Stimulated activated CD4-positive, alpha-beta T cell treated with anti-CD3 and anti-CD28 coated beads, Interleukin-12 subunit alpha, Interleukin-12 subunit beta, amount 100 ng/mL, for 24 hours (primary cell): Measurements from ENCODE around the gene FOXD3.

Experiments
- DNase-seq, 2 experiments: peaks; one replicate each; pipeline ENCODE4 v3.0.0-alpha.2; 2020; ENCODE audit warnings: low read depth in 2 of 2

The FOXD3 gene

DNA sequence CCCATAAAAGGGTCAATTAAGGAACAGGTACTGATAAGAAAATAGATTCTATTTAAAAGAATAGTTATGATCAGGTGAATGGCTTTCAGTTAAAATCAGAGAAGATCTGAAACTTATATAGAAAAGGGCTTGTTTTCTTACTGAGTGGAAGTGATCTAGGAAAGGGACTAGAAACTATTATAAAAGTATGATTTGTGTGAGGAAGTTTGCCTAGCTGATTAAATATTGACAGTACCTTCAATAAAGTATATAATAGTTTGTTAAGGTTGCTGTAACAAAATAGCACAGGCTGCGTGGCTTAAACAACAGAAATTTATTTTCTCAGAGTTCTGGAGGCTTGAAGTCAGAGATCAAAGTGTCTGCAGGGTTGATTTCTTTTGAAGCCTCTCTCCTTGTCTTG is 39.7 kb downstream of the FOXD3 start:
- no peak for DNase-seq

GRCh38 chr1:63362578-63362977 is 40.2 kb downstream of the FOXD3 start:
- no peak for DNase-seq

DNA sequence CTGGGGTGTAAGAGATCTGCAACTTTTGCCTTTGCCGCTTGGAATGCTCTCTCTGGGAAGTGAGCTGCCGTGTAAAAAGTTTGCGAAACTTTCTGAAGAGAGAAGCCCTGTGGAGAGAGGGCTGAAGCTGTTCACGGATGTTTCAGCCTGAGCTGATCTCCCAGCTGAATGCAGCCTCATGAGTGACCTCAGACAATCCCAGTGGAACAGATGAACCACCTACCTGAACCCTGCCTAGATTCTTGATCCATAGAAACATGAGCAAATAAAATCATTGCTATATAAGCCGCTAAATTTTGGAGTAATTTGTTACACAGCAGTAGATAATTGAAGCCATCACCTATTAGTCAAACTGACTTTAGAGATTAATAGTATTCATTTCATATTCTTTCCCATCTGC is 40.6 kb downstream of the FOXD3 start:
- DNase-seq = no peak

DNA sequence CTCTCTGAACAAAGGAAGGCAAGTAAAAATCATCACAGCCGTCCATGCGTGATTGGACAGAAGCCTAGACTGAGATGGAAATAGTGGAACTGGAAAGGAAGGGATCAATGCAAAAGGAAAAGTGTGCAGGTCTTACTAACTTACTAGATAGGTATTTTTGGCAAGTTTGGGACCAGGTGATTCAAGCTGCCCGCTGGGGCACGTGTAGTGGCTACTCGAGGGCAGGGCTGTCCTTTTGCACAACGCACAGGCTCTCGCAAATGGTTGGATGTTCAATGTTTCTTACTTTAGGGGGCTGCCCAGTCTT is 44.5 kb downstream of the FOXD3 start:
- DNase-seq = no peak

DNA sequence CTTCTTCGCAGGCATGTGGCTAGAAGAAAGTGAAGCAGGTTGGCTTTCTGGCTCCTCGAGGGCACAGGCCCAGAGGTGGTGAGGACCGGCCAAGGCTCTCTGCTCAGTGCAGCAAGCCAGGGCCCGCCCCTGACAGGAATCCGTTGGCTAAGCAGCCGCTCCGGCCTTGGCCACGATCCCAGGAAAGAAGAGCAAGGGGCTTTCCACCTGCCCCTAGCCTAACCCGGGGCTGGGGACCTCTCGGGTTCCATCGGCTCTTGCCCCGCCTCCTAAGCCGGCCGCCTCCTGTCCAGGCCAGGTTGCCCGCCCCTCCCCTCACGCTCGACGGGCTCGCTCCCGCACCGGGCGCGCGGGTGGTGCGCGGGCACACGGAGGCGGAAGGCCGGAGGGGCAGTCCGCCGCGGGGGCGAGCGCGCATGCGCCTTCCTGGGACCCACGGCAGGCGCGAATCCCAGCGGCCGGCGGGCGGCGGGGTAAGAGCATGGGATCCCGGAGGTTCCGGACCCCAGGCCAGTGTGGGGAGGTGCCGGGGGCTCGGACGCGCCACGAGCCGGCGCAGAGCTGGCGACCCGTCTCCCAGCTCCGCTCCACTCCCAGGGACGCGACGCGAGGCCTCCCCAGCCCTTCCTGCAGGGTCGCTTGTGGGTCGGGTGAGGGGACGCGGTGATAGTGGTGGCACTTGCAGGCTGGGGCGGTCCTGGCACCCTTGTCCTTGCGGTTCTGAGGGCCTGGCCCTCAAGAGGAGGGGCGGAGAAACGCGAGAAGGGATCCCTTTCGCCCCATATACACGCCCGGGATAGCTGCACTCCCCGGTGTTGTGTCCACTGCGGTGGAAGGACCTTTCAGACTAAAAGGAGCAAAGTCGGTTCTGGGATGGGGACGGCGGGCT is 45.1 kb downstream of the FOXD3 start, which contains the start of gene ALG6:
Gene ALG6, plus strand, starts transcription at position 413 of the 889 bp plus-strand sequence. CDS start 3,351 bp downstream, outside the sequence.
- DNase-seq = peak; percentile 86 to 89

GRCh38 chr1:63368131-63368530 is 45.8 kb downstream of the FOXD3 start:
- DNase-seq = no peak
